ENCODE data around the gene AUNIP. TPM values are rescaled to one million over a fixed set of nuclear protein-coding genes. Genes with fewer than 3 reads are reported as not detected.

The AUNIP gene
- total and polyA plus RNA-seq, 2 donors (not counting 1 experiment from before 2014, with no cell fraction given) = 0.33 to 1.2 TPM

- H3K27me3 ChIP-seq (ENCODE audit: control insufficient read depth, insufficient read depth, low read length) = no peaks in the 10 kb centered on the region
- H3K4me1 ChIP-seq (ENCODE audit: control insufficient read depth, extremely low read depth, insufficient read depth, low read length) = peaks cover 6% of the 10 kb centered on the region
- no peak overlapping the region for H3K9ac ChIP-seq (ENCODE audit: insufficient read depth, low read length)
- no peak overlapping the region for H3K27ac ChIP-seq (ENCODE audit: insufficient read depth, low read length)
- no peak overlapping the region for H3K4me3 ChIP-seq (replicated peaks in 1 of 4; ENCODE audit: control extremely low read depth in 1 of 4, insufficient read depth in 1 of 4, low read depth in 3 of 4, low read length in 4 of 4)
- H3K79me2 ChIP-seq (ENCODE audit: control insufficient read depth, insufficient read depth, low read length) = no peaks in the 10 kb centered on the region
- no peaks in the 10 kb centered on the region for H4K20me1 ChIP-seq (ENCODE audit: control insufficient read depth, extremely low read depth, insufficient read depth, low read length)
- TF ChIP-seq, protein P1, sequence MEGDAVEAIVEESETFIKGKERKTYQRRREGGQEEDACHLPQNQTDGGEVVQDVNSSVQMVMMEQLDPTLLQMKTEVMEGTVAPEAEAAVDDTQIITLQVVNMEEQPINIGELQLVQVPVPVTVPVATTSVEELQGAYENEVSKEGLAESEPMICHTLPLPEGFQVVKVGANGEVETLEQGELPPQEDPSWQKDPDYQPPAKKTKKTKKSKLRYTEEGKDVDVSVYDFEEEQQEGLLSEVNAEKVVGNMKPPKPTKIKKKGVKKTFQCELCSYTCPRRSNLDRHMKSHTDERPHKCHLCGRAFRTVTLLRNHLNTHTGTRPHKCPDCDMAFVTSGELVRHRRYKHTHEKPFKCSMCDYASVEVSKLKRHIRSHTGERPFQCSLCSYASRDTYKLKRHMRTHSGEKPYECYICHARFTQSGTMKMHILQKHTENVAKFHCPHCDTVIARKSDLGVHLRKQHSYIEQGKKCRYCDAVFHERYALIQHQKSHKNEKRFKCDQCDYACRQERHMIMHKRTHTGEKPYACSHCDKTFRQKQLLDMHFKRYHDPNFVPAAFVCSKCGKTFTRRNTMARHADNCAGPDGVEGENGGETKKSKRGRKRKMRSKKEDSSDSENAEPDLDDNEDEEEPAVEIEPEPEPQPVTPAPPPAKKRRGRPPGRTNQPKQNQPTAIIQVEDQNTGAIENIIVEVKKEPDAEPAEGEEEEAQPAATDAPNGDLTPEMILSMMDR (conservative IDR thresholded peaks at IDR 0.05 in 1 of 2, IDR thresholded peaks at IDR 0.05 in 1 of 2; ENCODE audit: low read depth in 1 of 2, low read length in 2 of 2) = no peak
- no peak for TF ChIP-seq EZH2 (IDR thresholded peaks at IDR 0.05; ENCODE audit: low read length, missing control alignments)
- no peak for DNase-seq (ENCODE audit: low read depth in 2 of 2)
- no peak overlapping the region for H2AFZ ChIP-seq (ENCODE audit: low read length)
- H3K4me2 ChIP-seq (ENCODE audit: extremely low read depth, insufficient read depth, low read length) = no peak overlapping the region
- H3K9me3 ChIP-seq (ENCODE audit: control insufficient read depth, insufficient read depth, low read depth, low read length) = no peaks in the 10 kb centered on the region
- peaks cover 22% of the 10 kb centered on the region for H3K36me3 ChIP-seq (ENCODE audit: control insufficient read depth, insufficient read depth, low read length)
Observed at GRCh38 chr1:25814549-25815087, 44.6 kb downstream of the AUNIP start.

DNA sequence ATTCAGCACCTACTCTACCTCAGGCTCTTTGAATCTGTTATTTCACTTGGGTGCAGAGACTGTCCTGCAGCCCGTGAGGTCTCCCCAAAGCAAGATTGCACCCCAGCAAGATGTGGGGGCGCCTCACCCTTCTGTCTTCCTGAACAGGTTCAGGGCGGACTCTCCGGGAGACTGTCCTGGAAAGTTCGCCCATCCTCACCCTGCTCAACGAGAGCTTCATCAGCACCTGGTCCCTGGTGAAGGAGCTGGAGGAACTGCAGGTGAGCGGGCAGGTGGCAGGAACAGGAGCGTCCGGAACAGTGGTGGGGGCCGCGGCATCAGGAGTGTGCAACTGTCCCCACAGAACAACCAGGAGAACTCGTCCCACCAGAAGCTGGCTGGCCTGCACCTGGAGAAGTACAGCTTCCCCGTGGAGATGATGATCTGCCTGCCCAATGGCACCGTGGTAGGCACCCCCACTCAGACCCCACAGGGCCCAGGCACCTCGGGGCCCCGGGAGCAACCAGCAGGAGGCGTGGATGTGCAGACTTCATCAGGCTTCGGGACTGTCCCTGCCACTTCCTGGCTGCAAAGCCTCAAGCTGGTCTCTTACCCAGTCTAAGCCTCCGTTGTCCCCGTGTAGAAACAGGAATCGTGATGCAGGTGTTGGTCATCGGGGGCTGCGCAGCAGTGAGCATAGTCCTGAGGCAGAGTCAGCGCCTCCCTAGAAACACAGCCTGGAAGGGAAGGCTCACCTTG, 45.4 kb downstream of the AUNIP start:
- DNase-seq (ENCODE audit: low read depth in 2 of 2) = no peak
- TF ChIP-seq, protein P1 (conservative IDR thresholded peaks at IDR 0.05 in 1 of 2, IDR thresholded peaks at IDR 0.05 in 1 of 2; ENCODE audit: low read depth in 1 of 2, low read length in 2 of 2) = no peak
- TF ChIP-seq EZH2 (IDR thresholded peaks at IDR 0.05; ENCODE audit: low read length, missing control alignments) = no peak
- H3K36me3 ChIP-seq (ENCODE audit: control insufficient read depth, insufficient read depth, low read length) = peaks cover 22% of the 10 kb centered on the region

DNA sequence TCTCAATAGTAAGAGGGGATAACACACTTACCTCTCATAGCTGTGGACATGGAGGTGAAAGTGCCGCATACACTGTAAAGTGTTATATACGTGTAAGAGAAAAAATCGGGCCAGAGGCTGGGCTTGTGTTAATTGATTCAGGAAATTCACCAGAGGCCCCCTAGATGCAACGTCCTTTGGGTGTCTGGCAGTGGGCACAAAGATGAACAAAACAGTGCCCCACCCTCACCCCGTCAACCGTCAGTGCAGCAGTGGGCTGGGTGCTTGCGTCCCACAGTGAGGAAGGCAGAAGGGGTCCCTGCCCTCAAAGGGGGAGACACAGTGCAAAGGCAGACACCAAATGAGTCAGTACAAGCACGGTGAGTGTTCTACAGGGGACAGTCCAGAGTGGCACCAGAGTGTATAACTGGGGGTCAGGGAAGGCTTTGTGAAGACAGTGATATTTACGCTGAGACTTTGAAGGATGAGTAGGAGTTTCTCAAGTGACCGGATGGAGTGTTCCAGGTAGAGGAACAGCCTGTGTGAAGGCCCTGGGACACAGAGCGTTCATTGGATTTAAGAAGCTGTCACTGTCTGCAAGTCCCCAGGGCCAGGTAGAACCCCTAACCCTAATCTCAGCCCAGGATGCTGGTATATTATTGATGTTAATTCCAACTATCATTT, 46.1 kb downstream of the AUNIP start:
- Histone ChIP-seq H3K4me3 (replicated peaks in 1 of 4; ENCODE audit: control extremely low read depth in 1 of 4, insufficient read depth in 1 of 4, low read depth in 3 of 4, low read length in 4 of 4) (no peak overlapping the region), H3K4me2 (ENCODE audit: extremely low read depth, insufficient read depth, low read length) (no peak overlapping the region), H3K4me1 (ENCODE audit: control insufficient read depth, extremely low read depth, insufficient read depth, low read length) (no peaks in the 10 kb centered on the region), H4K20me1 (ENCODE audit: control insufficient read depth, extremely low read depth, insufficient read depth, low read length) (no peaks in the 10 kb centered on the region), H3K79me2 (ENCODE audit: control insufficient read depth, insufficient read depth, low read length) (no peaks in the 10 kb centered on the region), H3K27me3 (ENCODE audit: control insufficient read depth, insufficient read depth, low read length) (no peaks in the 10 kb centered on the region), H3K36me3 (ENCODE audit: control insufficient read depth, insufficient read depth, low read length) (peaks cover 22% of the 10 kb centered on the region), H2AFZ (ENCODE audit: low read length) (no peak overlapping the region), H3K9me3 (ENCODE audit: control insufficient read depth, insufficient read depth, low read depth, low read length) (no peaks in the 10 kb centered on the region), H3K27ac (ENCODE audit: insufficient read depth, low read length) (no peak overlapping the region), H3K9ac (ENCODE audit: insufficient read depth, low read length) (no peak overlapping the region)
- no peak for DNase-seq (ENCODE audit: low read depth in 2 of 2)
- TF ChIP-seq, protein P1 (conservative IDR thresholded peaks at IDR 0.05 in 1 of 2, IDR thresholded peaks at IDR 0.05 in 1 of 2; ENCODE audit: low read depth in 1 of 2, low read length in 2 of 2) = no peak
- no peak for TF ChIP-seq EZH2 (IDR thresholded peaks at IDR 0.05; ENCODE audit: low read length, missing control alignments)

More for the DNA sequence above, 45.4 kb downstream of the AUNIP start:
- no peaks in the 10 kb centered on the region for H3K9me3 ChIP-seq (ENCODE audit: control insufficient read depth, insufficient read depth, low read depth, low read length)
- H3K4me3 ChIP-seq (replicated peaks in 1 of 4; ENCODE audit: control extremely low read depth in 1 of 4, insufficient read depth in 1 of 4, low read depth in 3 of 4, low read length in 4 of 4) = no peak overlapping the region
- H3K79me2 ChIP-seq (ENCODE audit: control insufficient read depth, insufficient read depth, low read length) = no peaks in the 10 kb centered on the region
- H4K20me1 ChIP-seq (ENCODE audit: control insufficient read depth, extremely low read depth, insufficient read depth, low read length) = no peaks in the 10 kb centered on the region
- H3K4me1 ChIP-seq (ENCODE audit: control insufficient read depth, extremely low read depth, insufficient read depth, low read length) = peaks cover 5% of the 10 kb centered on the region
- no peak overlapping the region for H3K27ac ChIP-seq (ENCODE audit: insufficient read depth, low read length)
- H3K9ac ChIP-seq (ENCODE audit: insufficient read depth, low read length) = no peak overlapping the region
- no peak overlapping the region for H2AFZ ChIP-seq (ENCODE audit: low read length)
- no peaks in the 10 kb centered on the region for H3K27me3 ChIP-seq (ENCODE audit: control insufficient read depth, insufficient read depth, low read length)
- H3K4me2 ChIP-seq (ENCODE audit: extremely low read depth, insufficient read depth, low read length) = no peak overlapping the region
